Neural progenitor cell (in vitro differentiated cells): ENCODE data around the gene DTX4. TPM values are rescaled to one million over a fixed set of nuclear protein-coding genes. Genes with fewer than 3 reads are reported as not detected.
A peak's percentile ranks its signal among the peaks of the same experiment; 100 is the strongest.

ENCODE experiments used
- DNase-seq: peaks from one replicate; pipeline ENCODE4 v3.0.0-alpha.2; 2016; ENCODE audit warnings: low spot score
- H2AFZ ChIP-seq: fragments of 200-600 bp; sonication (generic); replicated peaks from 2 replicates; pipeline ENCODE4 v1.6.1; 2016; ENCODE audit warnings: antibody characterized with exemption
- H3F3A ChIP-seq: fragments of 200-600 bp; sonication (generic); 2 replicates; pipeline ENCODE4 v1.6.1; 2016; ENCODE audit warnings: antibody characterized with exemption, low read depth
- H3K27ac ChIP-seq: fragments of 200-600 bp; sonication (generic); 2 replicates; pipeline ENCODE4 v1.5.1; 2016; ENCODE audit warnings: mild to moderate bottlenecking
- H3K27me3 ChIP-seq: fragments of 200-600 bp; sonication (generic); 2 replicates; pipeline ENCODE4 v1.6.1; 2016; ENCODE audit warnings: mild to moderate bottlenecking, moderate library complexity
- H3K36me3 ChIP-seq: fragments of 200-600 bp; sonication (generic); 2 replicates; pipeline ENCODE4 v1.5.1; 2016
- H3K4me1 ChIP-seq: fragments of 200-600 bp; sonication (generic); 2 replicates; pipeline ENCODE4 v1.6.1; 2016; ENCODE audit warnings: mixed run types
- H3K4me2 ChIP-seq: fragments of 200-600 bp; sonication (generic); 2 replicates; pipeline ENCODE4 v1.6.1; 2016
- H3K4me3 ChIP-seq: fragments of 200-600 bp; sonication (generic); 2 replicates; pipeline ENCODE4 v1.5.1; 2016
- H3K79me2 ChIP-seq: fragments of 200-600 bp; sonication (generic); 2 replicates; pipeline ENCODE4 v1.6.1; 2016; ENCODE audit warnings: low read depth
- H3K9ac ChIP-seq: fragments of 200-600 bp; sonication (generic); 2 replicates; pipeline ENCODE4 v1.6.1; 2016
- H3K9me3 ChIP-seq: fragments of 200-600 bp; sonication (generic); 2 replicates; pipeline ENCODE4 v1.5.1; 2016; ENCODE audit warnings: low read depth
- H4K20me1 ChIP-seq: fragments of 200-600 bp; sonication (generic); 2 replicates; pipeline ENCODE4 v1.6.1; 2016; ENCODE audit warnings: low read depth
- H3K27ac Mint-ChIP-seq: 3 replicates; pipeline ENCODE4 v1.8.0; 2021; ENCODE audit warnings: mixed read lengths
- H3K27me3 Mint-ChIP-seq: 2 replicates; pipeline ENCODE4 v1.8.0; 2022; ENCODE audit warnings: low read depth, mild to moderate bottlenecking, inconsistent platforms, moderate library complexity, mixed read lengths; ENCODE audit not compliant: insufficient read depth
- H3K36me3 Mint-ChIP-seq: 3 replicates; pipeline ENCODE4 v1.8.0; 2021; ENCODE audit warnings: mixed read lengths
- H3K4me1 Mint-ChIP-seq: 3 replicates; pipeline ENCODE4 v1.8.0; 2021; ENCODE audit warnings: mixed read lengths
- H3K4me3 Mint-ChIP-seq: 3 replicates; pipeline ENCODE4 v1.8.0; 2021; ENCODE audit warnings: mild to moderate bottlenecking, moderate library complexity, mixed read lengths
- H3K9me3 Mint-ChIP-seq: 3 replicates; pipeline ENCODE4 v1.8.0; 2020; ENCODE audit warnings: mixed read lengths
- EZH2 ChIP-seq: fragments of 200-600 bp; sonication (generic); IDR thresholded peaks from 2 replicates; pipeline ENCODE4 v1.6.1; 2017; ENCODE audit warnings: antibody characterized with exemption, mild to moderate bottlenecking, moderate library complexity
- EZH2phosphoT487 ChIP-seq: fragments of 200-600 bp; sonication (generic); IDR thresholded peaks from 2 replicates; pipeline ENCODE4 v1.6.1; 2017; ENCODE audit warnings: antibody characterized with exemption
- total RNA-seq: library from RNA; depleted of rRNA; stranded (reverse); fragments of >200 nt; gene quantifications from 2 replicates; pipeline ENCODE4 v1.2.3, GENCODE V29; 2015; ENCODE audit warnings: low replicate concordance
- TF ChIP-seq, protein P1 (sequence below): fragments of 200-600 bp; sonication (generic); IDR thresholded peaks from 2 replicates; pipeline ENCODE4 v1.5.1; 2017; ENCODE audit warnings: antibody characterized with exemption, mild to moderate bottlenecking

The DTX4 gene
- total RNA-seq, 1 donor from 2014 or later = 16.9 TPM

DNA sequence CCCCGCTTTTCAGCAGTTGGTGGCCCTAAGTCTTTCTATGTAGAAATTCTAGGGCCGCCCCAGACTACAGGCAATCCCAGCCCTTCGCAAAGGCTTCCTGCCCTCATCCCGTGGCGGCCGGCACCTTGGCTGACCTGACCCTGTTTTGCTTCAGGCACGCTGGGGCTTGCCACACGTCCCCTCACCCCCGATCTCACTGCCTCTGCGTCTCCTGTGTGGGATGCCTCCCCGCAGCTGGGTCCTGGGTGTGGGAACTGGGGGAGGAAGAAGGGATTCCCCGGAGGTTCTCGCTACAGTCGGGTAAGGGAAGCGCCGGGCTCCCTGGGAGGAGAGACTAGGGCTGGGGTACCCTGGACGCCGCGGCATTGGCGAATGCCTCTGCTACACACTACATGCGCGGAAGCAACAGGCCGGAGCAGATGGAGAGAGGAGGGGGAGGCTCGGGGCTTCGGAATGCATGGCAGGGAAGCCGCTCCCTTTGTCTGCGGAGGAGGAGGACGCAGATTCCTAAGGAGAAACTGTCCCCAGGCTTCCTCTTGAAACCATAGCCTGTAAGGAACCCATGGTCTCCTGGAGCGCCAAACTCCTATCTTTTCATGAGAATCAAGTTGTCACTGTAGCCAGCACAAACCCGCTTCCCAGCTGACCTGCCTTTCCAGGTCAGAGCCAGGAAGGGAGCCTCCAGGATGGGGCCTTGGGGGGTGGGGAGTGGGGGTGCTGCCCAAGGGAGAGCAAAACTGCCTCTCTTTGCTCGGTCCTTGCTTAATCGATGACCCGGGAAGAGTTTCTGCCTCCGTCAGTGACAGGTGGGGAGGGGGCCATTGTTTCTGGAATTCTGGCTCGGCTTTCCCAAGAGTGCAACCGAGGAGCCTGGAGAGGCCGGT lies 1.4 kb downstream of the DTX4 start:
- Histone ChIP-seq H3K79me2 (peaks cover 63% of the 10 kb centered on the region), H3K36me3 (no peaks in the 10 kb centered on the region), H3K9ac (peak overlapping the region; percentile 66), H4K20me1 (peaks cover 46% of the 10 kb centered on the region), H3K27me3 (no peaks in the 10 kb centered on the region), H3K4me2 (peak overlapping the region; percentile 98), H3F3A (peaks cover 50% of the 10 kb centered on the region), H3K4me3 (peak overlapping the region; percentile 89), H3K27ac (peak overlapping the region; percentile 96), H2AFZ (no peak overlapping the region), H3K9me3 (no peaks in the 10 kb centered on the region), H3K4me1 (peaks cover 56% of the 10 kb centered on the region)
- H3K4me1 Mint-ChIP-seq = peaks cover 43% of the 10 kb centered on the region
- TF ChIP-seq, protein P1, sequence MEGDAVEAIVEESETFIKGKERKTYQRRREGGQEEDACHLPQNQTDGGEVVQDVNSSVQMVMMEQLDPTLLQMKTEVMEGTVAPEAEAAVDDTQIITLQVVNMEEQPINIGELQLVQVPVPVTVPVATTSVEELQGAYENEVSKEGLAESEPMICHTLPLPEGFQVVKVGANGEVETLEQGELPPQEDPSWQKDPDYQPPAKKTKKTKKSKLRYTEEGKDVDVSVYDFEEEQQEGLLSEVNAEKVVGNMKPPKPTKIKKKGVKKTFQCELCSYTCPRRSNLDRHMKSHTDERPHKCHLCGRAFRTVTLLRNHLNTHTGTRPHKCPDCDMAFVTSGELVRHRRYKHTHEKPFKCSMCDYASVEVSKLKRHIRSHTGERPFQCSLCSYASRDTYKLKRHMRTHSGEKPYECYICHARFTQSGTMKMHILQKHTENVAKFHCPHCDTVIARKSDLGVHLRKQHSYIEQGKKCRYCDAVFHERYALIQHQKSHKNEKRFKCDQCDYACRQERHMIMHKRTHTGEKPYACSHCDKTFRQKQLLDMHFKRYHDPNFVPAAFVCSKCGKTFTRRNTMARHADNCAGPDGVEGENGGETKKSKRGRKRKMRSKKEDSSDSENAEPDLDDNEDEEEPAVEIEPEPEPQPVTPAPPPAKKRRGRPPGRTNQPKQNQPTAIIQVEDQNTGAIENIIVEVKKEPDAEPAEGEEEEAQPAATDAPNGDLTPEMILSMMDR = no peak
- no peak for TF ChIP-seq EZH2
- no peak for TF ChIP-seq EZH2phosphoT487
- peaks cover 13% of the 10 kb centered on the region for H3K27me3 Mint-ChIP-seq
- peak; percentile 90 for DNase-seq
- H3K4me3 Mint-ChIP-seq = peak overlapping the region; percentile 99
- H3K36me3 Mint-ChIP-seq = peaks cover 23% of the 10 kb centered on the region
- peaks cover 3% of the 10 kb centered on the region for H3K9me3 Mint-ChIP-seq
- peak overlapping the region; percentile 95 for H3K27ac Mint-ChIP-seq

DNA sequence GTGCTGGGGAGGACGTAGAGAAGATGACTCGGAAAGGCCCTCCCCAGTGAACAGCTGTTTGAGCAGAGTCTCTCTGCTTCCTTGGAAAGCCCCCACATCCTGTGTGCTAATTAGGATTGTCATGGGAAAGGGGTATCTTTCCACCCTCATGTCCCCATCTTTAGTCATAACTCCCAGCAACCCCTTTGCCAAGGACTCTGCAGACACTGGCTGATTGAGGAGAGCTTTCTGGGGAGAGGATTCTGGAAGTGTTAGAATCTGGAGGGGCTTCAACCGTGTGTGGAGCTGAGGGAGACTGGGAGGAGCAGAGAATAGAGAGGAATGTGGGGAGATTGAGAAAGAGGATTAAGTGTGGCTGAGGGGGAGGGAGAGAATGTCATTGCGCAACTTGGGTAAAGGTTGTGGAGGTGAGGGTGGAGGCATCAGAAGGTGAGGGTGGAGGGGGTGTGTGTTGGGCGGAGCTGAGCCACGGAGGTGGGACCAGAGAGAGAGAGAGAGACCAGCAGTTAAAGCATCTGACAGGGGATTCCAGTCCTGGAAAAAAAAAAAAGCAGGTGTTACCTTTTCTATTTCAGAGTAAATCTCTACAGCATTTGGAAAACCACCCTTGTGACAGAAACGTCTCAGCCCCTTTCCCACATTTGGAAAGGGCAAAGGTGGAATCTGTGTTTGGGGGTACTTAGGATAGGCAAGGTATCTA lies 2.2 kb downstream of the DTX4 start:
- H3K9me3 ChIP-seq = no peaks in the 10 kb centered on the region
- H3F3A ChIP-seq = peaks cover 52% of the 10 kb centered on the region
- H3K4me1 ChIP-seq = peaks cover 64% of the 10 kb centered on the region
- Mint-ChIP-seq H3K9me3 (peaks cover 3% of the 10 kb centered on the region), H3K27me3 (peaks cover 15% of the 10 kb centered on the region), H3K4me3 (peak overlapping the region; percentile 99), H3K36me3 (peaks cover 27% of the 10 kb centered on the region), H3K4me1 (peaks cover 51% of the 10 kb centered on the region), H3K27ac (peak overlapping the region; percentile 95)
- no peaks in the 10 kb centered on the region for H3K36me3 ChIP-seq
- TF ChIP-seq EZH2phosphoT487 = no peak
- TF ChIP-seq EZH2 = no peak
- TF ChIP-seq, protein P1 = no peak
- peaks cover 54% of the 10 kb centered on the region for H4K20me1 ChIP-seq
- H3K27ac ChIP-seq = peak overlapping the region; percentile 96
- H3K4me3 ChIP-seq = peak overlapping the region; percentile 89
- no peak overlapping the region for H2AFZ ChIP-seq
- H3K9ac ChIP-seq = peak overlapping the region; percentile 66
- DNase-seq = peak; percentile 74
- H3K79me2 ChIP-seq = peaks cover 70% of the 10 kb centered on the region
- no peaks in the 10 kb centered on the region for H3K27me3 ChIP-seq
- peak overlapping the region; percentile 98 for H3K4me2 ChIP-seq

DNA sequence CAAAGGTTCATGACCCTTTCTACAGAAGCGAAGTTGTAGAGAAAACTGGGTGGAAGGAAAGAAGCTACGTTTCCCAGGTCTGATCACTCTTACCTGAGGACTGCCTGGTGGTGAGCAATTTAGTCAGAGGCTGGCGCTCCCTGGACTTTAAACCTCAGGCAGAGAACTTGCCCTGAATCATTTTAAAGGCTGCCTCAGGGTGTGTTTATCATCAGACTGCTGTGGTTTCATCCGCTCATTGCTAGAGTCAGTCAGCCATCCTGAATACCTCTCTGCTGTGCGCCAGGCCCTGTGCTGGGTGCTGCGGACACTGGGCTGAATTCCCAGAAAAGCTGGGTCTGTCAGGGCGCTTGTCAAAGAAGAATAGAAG lies 2.7 kb downstream of the DTX4 start:
- H2AFZ ChIP-seq = no peak overlapping the region
- H3K4me3 ChIP-seq = peak overlapping the region; percentile 89
- DNase-seq = no peak
- peak overlapping the region; percentile 95 for H3K27ac Mint-ChIP-seq
- peaks cover 55% of the 10 kb centered on the region for H3F3A ChIP-seq
- peaks cover 65% of the 10 kb centered on the region for H3K4me1 ChIP-seq
- peaks cover 56% of the 10 kb centered on the region for H3K4me1 Mint-ChIP-seq
- H3K9me3 ChIP-seq = no peaks in the 10 kb centered on the region
- H3K9ac ChIP-seq = no peak overlapping the region
- H3K36me3 ChIP-seq = no peaks in the 10 kb centered on the region
- peak overlapping the region; percentile 99 for H3K4me3 Mint-ChIP-seq
- H3K27me3 Mint-ChIP-seq = peaks cover 15% of the 10 kb centered on the region
- peaks cover 76% of the 10 kb centered on the region for H3K79me2 ChIP-seq
- no peak for TF ChIP-seq EZH2phosphoT487
- TF ChIP-seq EZH2 = no peak
- TF ChIP-seq, protein P1 = no peak
- peaks cover 31% of the 10 kb centered on the region for H3K36me3 Mint-ChIP-seq
- H3K27me3 ChIP-seq = no peaks in the 10 kb centered on the region
- peaks cover 60% of the 10 kb centered on the region for H4K20me1 ChIP-seq
- peak overlapping the region; percentile 98 for H3K4me2 ChIP-seq
- H3K27ac ChIP-seq = peak overlapping the region; percentile 63
- H3K9me3 Mint-ChIP-seq = peaks cover 6% of the 10 kb centered on the region
